ENCODE results near the gene CPPED1. TPM values are rescaled to one million over a fixed set of nuclear protein-coding genes. Genes with fewer than 3 reads are reported as not detected.

Gene CPPED1
- total and polyA plus RNA-seq, 3 donors from 2014 or later: 34.3 to 84.3 (median 67.5) TPM

GRCh38 chr16:12629271-12629670 is 174.4 kb downstream of the CPPED1 start:
- DNase-seq: no peak
- Histone ChIP-seq H3K4me1 (no peaks in the 10 kb centered on the region), H3K27ac (no peak overlapping the region), H3K36me3 (ENCODE audit: low read depth, missing control alignments) (no peaks in the 10 kb centered on the region), H3K27me3 (no peaks in the 10 kb centered on the region), H3K9me3 (no peaks in the 10 kb centered on the region), H3K4me3 (no peak overlapping the region)
- WGBS, 2 donors: 60 to 68% methylated on average over 4 to 9 of the region's 9 CpGs
- TF ChIP-seq CTCF (IDR thresholded peaks at IDR 0.05) (no peak), POLR2A (IDR thresholded peaks at IDR 0.05) (no peak)
- intact Hi-C loops (cut with DNase I; ENCODE audit: low total_unique reads): no loop called here

DNA sequence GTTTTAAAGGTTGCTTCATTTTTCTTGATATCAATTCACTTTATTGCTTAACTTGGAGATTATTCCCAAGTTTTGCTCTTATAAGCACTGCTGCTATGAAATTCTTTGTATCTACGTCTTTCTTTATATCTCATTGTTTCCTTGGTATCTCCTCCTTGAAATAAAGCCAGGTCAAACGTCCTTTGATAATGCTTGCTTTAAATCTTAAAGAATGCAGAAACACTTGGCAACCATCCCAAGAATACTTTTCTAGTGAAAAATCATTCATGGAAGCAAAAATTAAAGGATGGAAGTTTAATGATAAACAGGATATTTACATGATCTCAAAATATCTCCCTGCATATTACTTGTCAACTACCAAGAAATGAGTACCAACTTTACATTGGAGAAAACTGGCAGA is 175.2 kb downstream of the CPPED1 start:
- H3K27me3 ChIP-seq: no peaks in the 10 kb centered on the region
- no peaks in the 10 kb centered on the region for H3K36me3 ChIP-seq (ENCODE audit: low read depth, missing control alignments)
- intact Hi-C loops (cut with DNase I; ENCODE audit: low total_unique reads): no loop called here
- H3K27ac ChIP-seq: no peak overlapping the region
- no peaks in the 10 kb centered on the region for H3K9me3 ChIP-seq
- TF ChIP-seq POLR2A (IDR thresholded peaks at IDR 0.05): no peak
- no peak for TF ChIP-seq CTCF (IDR thresholded peaks at IDR 0.05)
- no peak overlapping the region for H3K4me3 ChIP-seq
- H3K4me1 ChIP-seq: no peaks in the 10 kb centered on the region
- no peak for DNase-seq
- WGBS, 2 donors: 28 to 30% methylated on average over 2 of the region's 2 CpGs

DNA sequence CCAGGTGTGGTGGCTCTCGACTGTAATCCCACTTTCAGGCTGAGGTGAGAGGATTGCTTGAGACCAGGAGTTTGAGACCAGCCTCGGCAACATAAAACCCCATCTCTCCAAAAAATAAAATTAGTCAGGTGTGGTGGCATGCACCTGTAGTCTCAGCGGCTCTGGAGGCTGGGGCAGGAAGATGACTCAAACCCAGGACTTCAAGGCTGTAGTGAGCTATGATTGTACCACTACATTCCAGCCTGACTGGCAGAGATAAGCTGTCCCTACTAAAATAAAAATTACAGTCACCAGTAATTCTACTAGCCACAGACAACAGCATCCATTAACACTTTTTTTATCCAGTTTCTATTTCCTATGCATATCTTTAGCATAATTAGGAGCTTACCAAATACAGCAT is 176.3 kb downstream of the CPPED1 start:
- intact Hi-C loops (cut with DNase I; ENCODE audit: low total_unique reads): no loop called here
- Histone ChIP-seq H3K4me3 (no peak overlapping the region), H3K36me3 (ENCODE audit: low read depth, missing control alignments) (no peaks in the 10 kb centered on the region), H3K27me3 (no peaks in the 10 kb centered on the region), H3K9me3 (no peaks in the 10 kb centered on the region), H3K4me1 (no peaks in the 10 kb centered on the region), H3K27ac (no peak overlapping the region)
- TF ChIP-seq POLR2A (IDR thresholded peaks at IDR 0.05): no peak
- TF ChIP-seq CTCF (IDR thresholded peaks at IDR 0.05): no peak
- WGBS, 2 donors: 91% methylated on average over 3 of the region's 3 CpGs
- DNase-seq: no peak

DNA sequence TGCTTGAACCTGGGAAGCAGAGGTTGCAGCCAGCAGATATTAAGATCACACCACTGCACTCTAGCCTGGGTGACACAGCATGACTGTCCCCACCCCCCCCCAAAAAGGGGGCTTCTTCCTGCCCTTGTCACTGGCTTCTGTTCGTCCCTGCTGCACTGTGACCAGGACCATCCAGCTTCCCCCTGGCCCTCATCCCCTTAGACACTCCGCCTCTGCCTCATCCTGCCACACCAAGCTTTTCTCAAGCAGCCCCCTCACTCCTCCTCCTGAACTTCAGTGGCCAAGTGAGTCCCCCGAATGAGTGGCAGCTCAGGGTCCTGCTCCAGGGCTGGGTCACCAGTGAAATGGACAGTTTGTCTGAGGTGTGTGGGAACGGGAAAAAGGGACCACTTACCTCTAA is 177.3 kb downstream of the CPPED1 start:
- H3K27ac ChIP-seq: no peak overlapping the region
- intact Hi-C loops (cut with DNase I; ENCODE audit: low total_unique reads): no loop called here
- 86 to 87% methylated on average over 4 of the region's 4 CpGs for WGBS, 2 donors
- TF ChIP-seq CTCF (IDR thresholded peaks at IDR 0.05) (no peak), POLR2A (IDR thresholded peaks at IDR 0.05) (no peak)
- no peak for DNase-seq
- H3K36me3 ChIP-seq (ENCODE audit: low read depth, missing control alignments): no peaks in the 10 kb centered on the region
- no peaks in the 10 kb centered on the region for H3K4me1 ChIP-seq
- H3K4me3 ChIP-seq: no peak overlapping the region
- no peaks in the 10 kb centered on the region for H3K9me3 ChIP-seq
- no peaks in the 10 kb centered on the region for H3K27me3 ChIP-seq

DNA sequence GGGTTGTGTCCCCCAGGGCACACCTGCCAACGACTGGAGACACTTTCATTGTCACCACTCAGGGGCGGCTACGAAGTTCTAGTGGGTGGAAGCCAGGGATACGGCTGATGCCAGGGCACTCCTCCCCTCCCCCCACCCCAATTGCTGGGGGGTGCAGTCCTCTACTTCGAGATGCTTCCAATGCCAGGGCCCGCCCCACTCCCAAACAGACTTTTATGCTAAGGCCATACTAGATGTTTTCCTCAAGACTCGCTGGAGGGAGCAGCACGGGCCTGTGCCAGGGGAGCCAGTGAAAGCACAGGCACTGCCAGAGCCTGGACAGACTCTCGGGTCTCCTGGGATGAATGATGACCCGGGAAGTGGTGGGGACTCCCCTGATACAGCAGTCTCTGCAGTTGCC is 178.0 kb downstream of the CPPED1 start:
- H3K4me1 ChIP-seq: no peaks in the 10 kb centered on the region
- 69 to 88% methylated on average over 3 to 10 of the region's 10 CpGs for WGBS, 2 donors
- H3K27ac ChIP-seq: no peak overlapping the region
- no peak for DNase-seq
- H3K36me3 ChIP-seq (ENCODE audit: low read depth, missing control alignments): no peaks in the 10 kb centered on the region
- TF ChIP-seq POLR2A (IDR thresholded peaks at IDR 0.05) (no peak), CTCF (IDR thresholded peaks at IDR 0.05) (no peak)
- H3K9me3 ChIP-seq: no peaks in the 10 kb centered on the region
- H3K27me3 ChIP-seq: no peaks in the 10 kb centered on the region
- intact Hi-C loops (cut with DNase I; ENCODE audit: low total_unique reads): no loop called here
- no peak overlapping the region for H3K4me3 ChIP-seq
